Testis (tissue), 3 donors: ENCODE measurements around the gene PARP1. TPM values are rescaled to one million over a fixed set of nuclear protein-coding genes. Genes with fewer than 3 reads are reported as not detected.

Source experiments
- DNase-seq: peaks from one replicate; pipeline ENCODE4 v3.0.0-alpha.2; 2019
- H3K27ac ChIP-seq, 2 donors: fragments of 200-600 bp; sonication (generic); one replicate each; pipeline ENCODE4 v1.5.1; 2019
- H3K27me3 ChIP-seq: fragments of 200-600 bp; sonication (generic); one replicate; pipeline ENCODE4 v1.5.1; 2019
- H3K36me3 ChIP-seq: fragments of 200-600 bp; sonication (generic); one replicate; pipeline ENCODE4 v1.5.1; 2017; ENCODE audit warnings: low read depth; ENCODE audit errors: missing control alignments
- H3K4me1 ChIP-seq: fragments of 200-600 bp; sonication (generic); one replicate; pipeline ENCODE4 v1.5.1; 2019
- H3K4me3 ChIP-seq, 2 donors: fragments of 200-600 bp; sonication (generic); one replicate each; pipeline ENCODE4 v1.5.1; 2017 to 2019
- H3K9me3 ChIP-seq: fragments of 200-600 bp; sonication (generic); one replicate; pipeline ENCODE4 v1.5.1; 2017
- CTCF ChIP-seq, 3 experiments: fragments of 450-650 bp in 2 of 3; fragments of 200-600 bp in 1 of 3; sonication (generic) in 1 of 3; IDR thresholded peaks; one replicate each; pipeline ENCODE4 v1.5.1; 2016 to 2019; ENCODE audit warnings: antibody characterized with exemption in 3 of 3, mild to moderate bottlenecking in 2 of 3, moderate library complexity in 1 of 3
- POLR2A ChIP-seq: fragments of 450-650 bp; IDR thresholded peaks from one replicate; pipeline ENCODE4 v1.6.1; 2017; ENCODE audit warnings: antibody characterized with exemption, mild to moderate bottlenecking, moderate library complexity
- WGBS, 2 donors: methylation state at CpG; one replicate each; pipeline ENCODE4 v1.1.5; 2018; 5-methylcytosine and 5-hydroxymethylcytosine counted together
- intact Hi-C: fragments of 100-400 bp; cut with DNase I; formaldehyde crosslinking; loops from one replicate; pipeline ENCODE4 v1.15.1; 2023; ENCODE audit warnings: low total_unique reads
- polyA plus RNA-seq: library from polyadenylated mRNA; stranded (reverse); fragments of 350-450 nt; fragmentation: Illumina TruSeq; extraction: RNeasy Lipid Tissue Mini Kit (QIAGEN cat#74804); gene quantifications from one replicate; pipeline ENCODE4 v1.2.3, GENCODE V29; 2014; ENCODE audit warnings: low read depth, low replicate concordance; ENCODE audit not compliant: insufficient read depth
- total RNA-seq, 2 donors: library from RNA; depleted of rRNA; stranded (reverse); fragments of >200 nt; gene quantifications; one replicate each; pipeline ENCODE4 v1.2.3, GENCODE V29; 2016

The PARP1 gene
- total and polyA plus RNA-seq, 3 donors from 2014 or later, result 109 to 224 (median 199) TPM

- no peaks in the 10 kb centered on the region for H3K36me3 ChIP-seq
- H3K4me3 ChIP-seq, result no peak overlapping the region
- H3K27ac ChIP-seq, result no peak overlapping the region
- H3K9me3 ChIP-seq, result no peaks in the 10 kb centered on the region
- no peak for DNase-seq
- no peaks in the 10 kb centered on the region for H3K27me3 ChIP-seq
- no peak for TF ChIP-seq POLR2A
- TF ChIP-seq CTCF (IDR thresholded peaks at IDR 0.05), result no peak
- no peaks in the 10 kb centered on the region for H3K4me1 ChIP-seq
- intact Hi-C loops, result no loop called here
- WGBS, 2 donors, result 88 to 95% methylated on average over 7 of the region's 7 CpGs
These were observed 9.8 kb downstream of the PARP1 start for GRCh38 chr1:226397955-226398636.

DNA sequence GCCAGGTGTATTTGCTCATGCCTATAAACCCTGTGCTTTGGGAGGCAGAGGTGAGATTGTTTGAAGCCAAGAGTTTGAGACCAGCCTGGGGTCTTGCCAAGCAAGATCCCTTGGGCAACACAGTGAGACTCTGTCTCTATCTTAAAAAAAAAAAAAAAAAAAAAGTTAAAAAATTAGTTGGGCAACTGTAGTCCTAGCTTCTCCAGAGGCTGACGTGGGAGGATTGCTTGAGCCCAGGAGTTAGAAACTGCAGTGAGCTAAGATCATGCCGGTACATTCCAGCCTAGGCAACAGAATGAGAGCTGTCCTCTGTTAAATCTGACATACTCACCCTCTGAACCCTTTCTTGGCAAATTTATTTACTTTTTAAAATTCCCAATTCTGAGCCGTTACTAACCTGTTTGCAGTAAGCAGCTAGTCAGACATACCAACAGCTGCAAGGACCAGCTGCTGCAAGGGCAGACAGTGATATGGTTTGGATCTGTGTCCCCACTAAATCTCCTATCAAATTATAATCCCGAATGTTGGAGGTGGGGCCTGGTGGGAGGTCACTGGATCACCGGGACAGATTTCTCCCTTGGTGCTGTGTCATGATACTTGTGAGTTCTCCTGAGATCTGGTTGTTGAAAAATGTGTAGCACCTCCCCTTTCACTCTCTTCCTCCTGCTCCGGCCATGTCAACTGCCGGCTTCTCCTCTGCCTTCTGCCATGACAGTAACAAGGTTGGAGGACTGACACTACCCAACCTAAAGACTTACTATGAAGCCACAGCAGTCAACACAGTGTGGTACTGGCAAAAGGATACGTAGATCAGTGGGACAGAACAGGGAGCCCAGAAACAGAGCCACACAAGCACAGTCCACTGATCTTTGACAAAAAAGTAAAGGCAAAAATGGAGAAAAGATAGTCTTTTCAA, 10.6 kb downstream of the PARP1 start:
- Histone ChIP-seq H3K4me1 (no peaks in the 10 kb centered on the region), H3K36me3 (no peaks in the 10 kb centered on the region), H3K27ac (no peak overlapping the region), H3K27me3 (no peaks in the 10 kb centered on the region), H3K4me3 (no peak overlapping the region), H3K9me3 (no peaks in the 10 kb centered on the region)
- intact Hi-C loops, result no loop called here
- TF ChIP-seq CTCF (IDR thresholded peaks at IDR 0.05), result no peak
- no peak for TF ChIP-seq POLR2A
- peak; percentile 39 for DNase-seq
- WGBS, 2 donors, result 55 to 71% methylated on average over 7 to 8 of the region's 8 CpGs

- H3K4me1 ChIP-seq, result no peaks in the 10 kb centered on the region
- H3K27me3 ChIP-seq, result no peaks in the 10 kb centered on the region
- WGBS, 2 donors, result 92 to 96% methylated on average over 6 of the region's 6 CpGs
- no peaks in the 10 kb centered on the region for H3K36me3 ChIP-seq
- H3K27ac ChIP-seq, result no peak overlapping the region
- no peak for TF ChIP-seq POLR2A
- TF ChIP-seq CTCF (IDR thresholded peaks at IDR 0.05), result no peak
- no peak overlapping the region for H3K4me3 ChIP-seq
- no peaks in the 10 kb centered on the region for H3K9me3 ChIP-seq
- no peak for DNase-seq
- intact Hi-C loops, result no loop called here
These were observed 12.1 kb downstream of the PARP1 start for GRCh38 chr1:226395753-226396152.

DNA sequence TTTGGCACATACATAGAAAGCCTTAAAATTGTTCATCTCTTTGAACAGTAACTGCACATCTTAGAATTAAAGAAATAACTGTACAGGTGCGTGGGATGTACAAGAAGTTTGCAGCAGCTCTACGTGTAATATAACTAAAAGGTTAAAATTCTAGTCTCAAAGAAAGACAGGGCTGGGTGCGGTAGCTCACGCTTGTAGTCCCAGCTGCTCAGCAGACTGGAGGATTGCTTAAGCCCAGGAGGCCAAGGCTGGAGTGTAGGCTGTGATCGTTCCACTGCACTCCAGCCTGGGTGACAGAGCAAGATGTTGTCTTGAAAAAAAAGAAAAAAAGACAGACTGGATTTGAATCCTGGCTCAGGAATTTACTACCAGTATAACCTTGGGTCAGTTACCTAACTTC, 13.4 kb downstream of the PARP1 start:
- no peaks in the 10 kb centered on the region for H3K9me3 ChIP-seq
- TF ChIP-seq POLR2A (no peak), CTCF (IDR thresholded peaks at IDR 0.05) (no peak)
- H3K4me1 ChIP-seq, result no peaks in the 10 kb centered on the region
- no peak for DNase-seq
- no peak overlapping the region for H3K4me3 ChIP-seq
- intact Hi-C loops, result no loop called here
- no peak overlapping the region for H3K27ac ChIP-seq
- 84 to 85% methylated on average over 5 of the region's 5 CpGs for WGBS, 2 donors
- no peaks in the 10 kb centered on the region for H3K36me3 ChIP-seq
- no peaks in the 10 kb centered on the region for H3K27me3 ChIP-seq
